Glomerular endothelial cell (primary cell): ENCODE measurements around the gene COMMD2. TPM values are rescaled to one million over a fixed set of nuclear protein-coding genes. Genes with fewer than 3 reads are reported as not detected.

Experiments used
- DNase-seq: peaks from one replicate; pipeline ENCODE4 v3.0.0-alpha.2; 2011; ENCODE audit warnings: low read depth, low spot score; ENCODE audit errors: extremely low read depth
- total RNA-seq: library from RNA; depleted of rRNA; stranded (reverse); fragments of >200 nt; gene quantifications from 2 replicates; pipeline ENCODE4 v1.2.3, GENCODE V29; 2015

The COMMD2 gene
- total RNA-seq, 1 donor from 2014 or later = 34.6 TPM

- DNase-seq = no peak
Observed at GRCh38 chr3:149764302-149764701, 12.0 kb upstream of the COMMD2 start.

- DNase-seq = no peak
Observed at GRCh38 chr3:149763565-149764195, 11.4 kb upstream of the COMMD2 start.

- DNase-seq = no peak
Observed at GRCh38 chr3:149753717-149754116, 1.4 kb upstream of the COMMD2 start.

GRCh38 chr3:149752788-149753136, 473 bp upstream of the COMMD2 start:
- DNase-seq = no peak

GRCh38 chr3:149751551-149751950, 738 bp downstream of the COMMD2 start:
- no peak for DNase-seq

GRCh38 chr3:149744606-149745005, 7.7 kb downstream of the COMMD2 start:
- DNase-seq = no peak

GRCh38 chr3:149744151-149744550, 8.1 kb downstream of the COMMD2 start:
- DNase-seq = peak; percentile 18

- DNase-seq = no peak
Observed at GRCh38 chr3:149739396-149739795, 12.9 kb downstream of the COMMD2 start.

- DNase-seq = no peak
Observed at GRCh38 chr3:149738876-149739275, 13.4 kb downstream of the COMMD2 start.

GRCh38 chr3:149736953-149737205, 15.4 kb downstream of the COMMD2 start:
- DNase-seq = no peak

GRCh38 chr3:149736175-149736952, 15.9 kb downstream of the COMMD2 start:
- DNase-seq = no peak

- DNase-seq = no peak
Observed at GRCh38 chr3:149732234-149732633, 20.1 kb downstream of the COMMD2 start.

- DNase-seq = no peak
Observed at GRCh38 chr3:149727656-149728055, 24.6 kb downstream of the COMMD2 start.

GRCh38 chr3:149726716-149727407, 25.4 kb downstream of the COMMD2 start:
- no peak for DNase-seq

- DNase-seq = no peak
Observed at GRCh38 chr3:149723781-149724180, 28.5 kb downstream of the COMMD2 start.

- no peak for DNase-seq
Observed at GRCh38 chr3:149720918-149721317, 31.4 kb downstream of the COMMD2 start.

GRCh38 chr3:149717391-149718056, 34.8 kb downstream of the COMMD2 start:
- DNase-seq = peak; percentile 54

GRCh38 chr3:149716984-149717383, 35.3 kb downstream of the COMMD2 start:
- DNase-seq = no peak

GRCh38 chr3:149715247-149715646, 37.0 kb downstream of the COMMD2 start:
- DNase-seq = no peak

- no peak for DNase-seq
Observed at GRCh38 chr3:149713730-149714654, 38.3 kb downstream of the COMMD2 start.

GRCh38 chr3:149706905-149707304, 45.4 kb downstream of the COMMD2 start:
- no peak for DNase-seq
